ENCODE results near the gene RNF212.

RNF212 gene

DNA sequence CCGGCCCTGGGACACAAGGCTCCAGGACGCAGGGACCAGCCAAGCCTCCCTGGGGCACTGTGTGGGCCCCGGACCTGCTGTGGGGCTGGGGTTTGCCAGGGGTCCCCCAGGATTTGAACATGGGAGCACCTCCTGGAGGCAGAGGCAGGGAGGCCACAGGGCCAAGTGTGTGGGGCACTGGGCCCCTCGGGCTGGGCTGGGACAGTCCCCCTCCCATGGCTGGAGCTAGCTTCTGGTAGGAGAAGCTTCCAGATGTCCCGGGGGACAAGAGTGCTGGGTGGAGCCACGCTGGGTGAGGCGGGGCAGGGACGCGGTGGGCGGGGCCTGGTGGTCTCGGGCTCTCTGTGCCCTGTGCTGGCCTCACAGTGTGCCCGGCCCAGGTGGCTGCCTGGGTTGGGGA is 83.3 kb downstream of the RNF212 start:
- intact Hi-C loops (cut with micrococcal nuclease), result no loop called here
- Mint-ChIP-seq H3K27me3 (peaks cover 22% of the 10 kb centered on the region), H3K4me1 (ENCODE audit: low read depth) (no peaks in the 10 kb centered on the region), H3K27ac (no peak overlapping the region), H3K9me3 (no peaks in the 10 kb centered on the region), H3K36me3 (ENCODE audit: low read depth) (peaks cover 6% of the 10 kb centered on the region), H3K4me3 (no peak overlapping the region)

DNA sequence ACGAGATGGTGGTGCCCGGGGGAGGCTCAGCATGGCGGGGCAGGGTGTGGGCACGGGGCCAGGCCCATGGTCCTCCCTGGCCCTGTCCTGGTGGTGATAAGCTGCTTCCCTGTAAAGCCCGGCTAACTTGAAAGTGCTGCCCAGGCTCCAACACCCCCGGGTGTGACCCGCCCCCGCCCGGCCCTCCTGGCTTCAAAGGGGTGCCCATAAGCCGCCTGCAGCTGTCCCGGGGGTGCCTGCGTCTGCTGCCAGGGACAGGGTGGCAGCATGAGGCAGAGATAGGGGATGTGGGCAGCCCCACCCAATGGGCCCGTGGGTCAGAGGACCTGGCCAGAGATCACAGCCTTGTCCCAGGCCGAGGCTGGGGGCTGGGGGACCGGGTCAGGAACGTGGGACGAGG is 83.8 kb downstream of the RNF212 start:
- Mint-ChIP-seq H3K9me3 (no peaks in the 10 kb centered on the region), H3K36me3 (ENCODE audit: low read depth) (peaks cover 11% of the 10 kb centered on the region), H3K4me3 (no peak overlapping the region), H3K27ac (no peak overlapping the region), H3K27me3 (peaks cover 22% of the 10 kb centered on the region), H3K4me1 (ENCODE audit: low read depth) (no peaks in the 10 kb centered on the region)
- intact Hi-C loops (cut with micrococcal nuclease), result no loop called here

DNA sequence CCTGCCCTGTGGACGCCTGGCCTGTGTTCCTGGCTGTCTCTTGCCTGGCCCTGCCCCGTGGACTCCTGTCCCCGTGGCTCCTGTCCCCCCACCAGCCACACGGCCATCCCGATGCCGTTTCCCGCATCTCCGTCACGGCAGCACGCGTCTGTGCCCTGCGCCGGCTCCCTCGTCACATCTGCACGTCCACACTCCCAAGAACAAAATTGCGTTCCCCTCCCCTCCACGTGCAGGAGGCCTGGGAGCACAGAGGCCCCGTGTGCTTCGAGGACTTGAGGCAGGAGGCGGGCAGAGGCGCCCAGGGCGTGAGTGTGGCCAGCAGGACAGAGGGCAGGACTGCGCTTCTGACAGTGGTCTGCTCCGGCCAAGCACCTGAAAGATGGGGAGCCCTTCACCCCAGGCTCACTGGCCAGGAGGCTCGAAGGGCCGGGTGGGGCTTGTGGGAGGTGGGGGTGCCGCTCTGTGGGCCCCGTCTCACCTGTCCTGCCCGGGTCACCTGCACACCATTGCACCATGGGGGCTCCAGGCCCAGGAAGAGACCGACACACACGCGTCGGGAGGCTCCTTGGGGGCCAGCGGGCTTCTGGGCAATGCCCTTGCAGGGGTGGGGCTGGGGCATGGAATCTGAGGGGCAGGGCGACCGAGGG is 84.7 kb downstream of the RNF212 start:
- Mint-ChIP-seq H3K4me3 (no peak overlapping the region), H3K27me3 (peaks cover 20% of the 10 kb centered on the region), H3K36me3 (ENCODE audit: low read depth) (peaks cover 20% of the 10 kb centered on the region), H3K27ac (no peak overlapping the region), H3K9me3 (no peaks in the 10 kb centered on the region), H3K4me1 (ENCODE audit: low read depth) (no peaks in the 10 kb centered on the region)
- intact Hi-C loops (cut with micrococcal nuclease), result no loop called here

DNA sequence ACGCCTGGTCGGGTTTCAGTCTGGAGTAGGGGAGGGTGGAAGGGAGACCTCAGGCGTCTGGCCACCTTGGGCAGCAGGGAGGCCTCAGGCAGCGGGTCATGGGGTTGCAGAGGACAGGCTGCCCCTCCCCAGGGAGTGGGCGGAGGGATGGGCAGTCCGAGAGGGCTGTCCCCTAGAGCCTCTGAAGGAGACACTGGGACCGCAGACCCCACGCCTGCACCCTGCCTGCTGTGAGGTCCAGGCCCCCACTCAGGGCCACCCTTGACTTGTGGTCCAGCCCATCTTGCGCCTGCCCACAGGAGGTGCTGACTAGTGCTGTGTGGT is 85.5 kb downstream of the RNF212 start:
- intact Hi-C loops (cut with micrococcal nuclease), result no loop called here
- Mint-ChIP-seq H3K9me3 (no peaks in the 10 kb centered on the region), H3K4me1 (ENCODE audit: low read depth) (no peaks in the 10 kb centered on the region), H3K36me3 (ENCODE audit: low read depth) (peaks cover 23% of the 10 kb centered on the region), H3K27me3 (peaks cover 20% of the 10 kb centered on the region), H3K27ac (no peak overlapping the region), H3K4me3 (no peak overlapping the region)

DNA sequence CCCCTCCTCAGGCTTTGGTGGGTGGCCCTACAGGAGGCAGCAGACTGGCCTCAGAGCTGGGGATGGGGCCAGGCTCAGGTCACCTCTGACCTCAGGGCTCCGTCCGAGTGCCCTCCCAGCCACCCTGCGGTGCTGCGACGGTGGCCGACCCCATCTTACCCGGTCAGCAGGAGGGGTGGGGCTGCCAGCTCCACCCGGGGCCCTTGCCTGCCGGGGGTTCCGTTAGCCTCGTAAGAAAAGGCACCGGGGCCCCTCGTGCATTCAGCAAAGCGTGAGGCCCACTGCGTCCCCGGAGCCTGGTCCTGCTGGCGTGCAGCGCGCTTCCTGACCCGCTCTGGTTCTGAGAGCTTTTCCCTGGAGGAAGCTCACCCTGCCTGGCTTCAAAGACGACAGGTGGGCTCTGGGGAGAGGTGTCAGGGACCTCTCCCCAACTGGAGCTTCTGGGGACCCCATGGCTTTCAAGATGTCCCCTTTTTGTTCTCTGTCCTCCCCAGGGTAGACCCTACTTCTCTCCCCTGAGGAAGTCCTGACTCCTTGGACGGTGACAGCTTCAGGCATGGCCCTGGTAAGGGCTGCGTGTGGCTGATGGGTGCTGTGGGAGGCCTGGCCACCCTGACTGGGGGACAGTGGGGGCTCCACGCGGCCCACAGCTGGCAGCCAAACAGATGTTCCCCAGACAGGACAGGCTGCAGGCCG is 86.0 kb downstream of the RNF212 start:
- Mint-ChIP-seq H3K36me3 (ENCODE audit: low read depth) (peaks cover 24% of the 10 kb centered on the region), H3K27me3 (peaks cover 18% of the 10 kb centered on the region), H3K27ac (no peak overlapping the region), H3K9me3 (no peaks in the 10 kb centered on the region), H3K4me1 (ENCODE audit: low read depth) (no peaks in the 10 kb centered on the region), H3K4me3 (no peak overlapping the region)
- intact Hi-C loops (cut with micrococcal nuclease), result no loop called here

DNA sequence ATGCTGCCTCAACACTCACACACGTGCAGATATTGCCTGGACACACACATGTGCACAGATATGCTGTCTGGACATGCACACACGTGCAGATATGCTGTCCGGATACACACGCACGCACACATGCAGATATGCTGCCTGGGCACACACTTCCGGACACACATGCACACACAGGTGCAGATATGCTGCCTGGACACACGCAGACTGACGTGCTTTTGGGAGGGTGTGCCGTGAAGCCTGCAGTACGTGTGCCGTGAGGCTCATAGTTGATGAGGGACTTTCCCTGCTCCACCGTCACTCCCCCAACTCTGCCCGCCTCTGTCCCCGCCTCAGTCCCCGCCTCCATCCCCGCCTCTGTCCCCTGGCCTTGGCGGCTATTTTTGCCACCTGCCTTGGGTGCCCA is 87.2 kb downstream of the RNF212 start:
- Mint-ChIP-seq H3K36me3 (ENCODE audit: low read depth) (peaks cover 29% of the 10 kb centered on the region), H3K27ac (no peak overlapping the region), H3K4me1 (ENCODE audit: low read depth) (no peaks in the 10 kb centered on the region), H3K9me3 (no peaks in the 10 kb centered on the region), H3K4me3 (no peak overlapping the region), H3K27me3 (peaks cover 13% of the 10 kb centered on the region)
- intact Hi-C loops (cut with micrococcal nuclease), result no loop called here

DNA sequence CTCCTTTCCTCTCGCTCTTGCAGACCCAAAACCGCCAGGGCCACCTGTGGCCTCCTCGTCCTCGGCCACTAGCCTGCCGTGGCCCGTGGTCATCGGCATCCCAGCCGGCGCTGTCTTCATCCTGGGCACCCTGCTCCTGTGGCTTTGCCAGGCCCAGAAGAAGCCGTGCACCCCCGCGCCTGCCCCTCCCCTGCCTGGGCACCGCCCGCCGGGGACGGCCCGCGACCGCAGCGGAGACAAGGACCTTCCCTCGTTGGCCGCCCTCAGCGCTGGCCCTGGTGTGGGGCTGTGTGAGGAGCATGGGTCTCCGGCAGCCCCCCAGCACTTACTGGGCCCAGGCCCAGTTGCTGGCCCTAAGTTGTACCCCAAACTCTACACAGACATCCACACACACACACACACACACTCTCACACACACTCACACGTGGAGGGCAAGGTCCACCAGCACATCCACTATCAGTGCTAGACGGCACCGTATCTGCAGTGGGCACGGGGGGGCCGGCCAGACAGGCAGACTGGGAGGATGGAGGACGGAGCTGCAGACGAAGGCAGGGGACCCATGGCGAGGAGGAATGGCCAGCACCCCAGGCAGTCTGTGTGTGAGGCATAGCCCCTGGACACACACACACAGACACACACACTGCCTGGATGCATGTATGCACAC is 88.3 kb downstream of the RNF212 start:
- Mint-ChIP-seq H3K36me3 (ENCODE audit: low read depth) (peaks cover 29% of the 10 kb centered on the region), H3K4me3 (no peak overlapping the region), H3K9me3 (no peaks in the 10 kb centered on the region), H3K27me3 (peaks cover 5% of the 10 kb centered on the region), H3K4me1 (ENCODE audit: low read depth) (peaks cover 4% of the 10 kb centered on the region), H3K27ac (no peak overlapping the region)
- intact Hi-C loops (cut with micrococcal nuclease), result no loop called here

DNA sequence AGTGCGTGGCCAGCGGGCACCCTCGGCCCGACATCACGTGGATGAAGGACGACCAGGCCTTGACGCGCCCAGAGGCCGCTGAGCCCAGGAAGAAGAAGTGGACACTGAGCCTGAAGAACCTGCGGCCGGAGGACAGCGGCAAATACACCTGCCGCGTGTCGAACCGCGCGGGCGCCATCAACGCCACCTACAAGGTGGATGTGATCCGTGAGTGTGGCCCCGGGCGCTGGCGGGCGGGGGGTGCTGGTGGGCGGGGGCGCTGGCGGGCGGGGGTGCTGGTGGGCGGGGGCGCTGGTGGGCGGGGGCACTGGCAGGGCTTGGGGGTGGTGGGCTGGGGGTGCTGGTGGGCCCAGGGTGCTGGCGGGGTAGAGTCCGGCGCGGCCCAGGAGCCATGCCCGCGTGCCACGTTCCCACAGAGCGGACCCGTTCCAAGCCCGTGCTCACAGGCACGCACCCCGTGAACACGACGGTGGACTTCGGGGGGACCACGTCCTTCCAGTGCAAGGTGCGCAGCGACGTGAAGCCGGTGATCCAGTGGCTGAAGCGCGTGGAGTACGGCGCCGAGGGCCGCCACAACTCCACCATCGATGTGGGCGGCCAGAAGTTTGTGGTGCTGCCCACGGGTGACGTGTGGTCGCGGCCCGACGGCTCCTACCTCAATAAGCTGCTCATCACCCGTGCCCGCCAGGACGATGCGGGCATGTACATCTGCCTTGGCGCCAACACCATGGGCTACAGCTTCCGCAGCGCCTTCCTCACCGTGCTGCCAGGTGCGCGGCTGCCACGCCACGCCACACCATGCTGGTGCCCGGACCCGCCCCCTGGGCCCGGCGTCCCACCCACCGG is 89.2 kb downstream of the RNF212 start:
- Mint-ChIP-seq H3K4me1 (ENCODE audit: low read depth) (peaks cover 7% of the 10 kb centered on the region), H3K27ac (no peak overlapping the region), H3K36me3 (ENCODE audit: low read depth) (peaks cover 29% of the 10 kb centered on the region), H3K9me3 (no peaks in the 10 kb centered on the region), H3K4me3 (no peak overlapping the region), H3K27me3 (peaks cover 3% of the 10 kb centered on the region)
- intact Hi-C loops (cut with micrococcal nuclease), result no loop called here

DNA sequence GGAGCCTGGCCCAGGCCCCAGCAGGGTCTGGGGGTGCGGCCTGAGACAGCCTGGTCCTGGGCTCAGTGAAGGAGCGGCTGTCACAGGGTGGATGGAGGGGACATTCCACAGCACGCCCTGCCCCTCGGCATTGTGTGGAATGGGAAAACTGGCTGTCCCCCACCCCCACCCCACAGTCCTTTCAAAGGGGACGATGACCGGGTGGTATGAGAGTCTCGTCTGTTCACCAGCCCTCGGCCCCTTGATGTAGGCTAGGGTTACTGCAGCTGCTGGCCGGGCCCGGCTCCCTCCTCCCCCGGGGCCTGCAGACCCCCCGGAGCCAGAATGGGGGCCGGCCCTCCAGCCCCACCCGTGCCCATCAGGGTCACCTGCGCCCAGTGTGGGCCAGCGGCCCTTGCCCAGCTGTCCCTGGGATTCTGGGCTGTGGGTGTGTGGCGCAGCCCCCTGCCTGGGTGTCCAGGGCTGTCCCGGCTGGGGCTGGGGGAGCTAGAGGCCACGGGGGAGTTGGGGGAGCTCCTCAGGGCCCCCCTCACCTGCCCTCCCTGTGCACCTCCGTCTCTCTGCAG is 90.2 kb downstream of the RNF212 start:
- intact Hi-C loops (cut with micrococcal nuclease), result no loop called here
- H3K9me3 Mint-ChIP-seq, result no peaks in the 10 kb centered on the region
- H3K4me1 Mint-ChIP-seq (ENCODE audit: low read depth), result peaks cover 7% of the 10 kb centered on the region
- no peak overlapping the region for H3K27ac Mint-ChIP-seq
- no peaks in the 10 kb centered on the region for H3K27me3 Mint-ChIP-seq
- H3K4me3 Mint-ChIP-seq, result no peak overlapping the region
- H3K36me3 Mint-ChIP-seq (ENCODE audit: low read depth), result peaks cover 29% of the 10 kb centered on the region

DNA sequence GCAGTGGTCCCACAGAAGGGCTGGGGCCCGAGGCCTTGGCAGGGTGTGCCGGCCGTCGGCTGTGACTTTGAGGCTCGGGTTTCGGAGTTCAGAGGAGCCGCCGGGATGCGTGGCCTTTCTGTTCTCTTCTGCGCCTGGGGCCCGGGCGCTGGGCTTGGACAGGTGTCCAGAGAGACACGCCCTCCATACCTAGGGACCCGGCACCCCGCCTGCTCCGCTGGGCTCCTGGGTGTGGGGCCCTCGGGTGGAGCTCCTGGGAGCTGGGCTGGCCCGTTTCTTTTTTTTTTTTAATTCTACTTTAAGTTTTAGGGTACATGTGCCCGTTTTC is 90.7 kb downstream of the RNF212 start:
- no peak overlapping the region for H3K4me3 Mint-ChIP-seq
- no peak overlapping the region for H3K27ac Mint-ChIP-seq
- H3K9me3 Mint-ChIP-seq, result no peaks in the 10 kb centered on the region
- H3K27me3 Mint-ChIP-seq, result no peaks in the 10 kb centered on the region
- peaks cover 29% of the 10 kb centered on the region for H3K36me3 Mint-ChIP-seq (ENCODE audit: low read depth)
- intact Hi-C loops (cut with micrococcal nuclease), result no loop called here
- peaks cover 7% of the 10 kb centered on the region for H3K4me1 Mint-ChIP-seq (ENCODE audit: low read depth)

DNA sequence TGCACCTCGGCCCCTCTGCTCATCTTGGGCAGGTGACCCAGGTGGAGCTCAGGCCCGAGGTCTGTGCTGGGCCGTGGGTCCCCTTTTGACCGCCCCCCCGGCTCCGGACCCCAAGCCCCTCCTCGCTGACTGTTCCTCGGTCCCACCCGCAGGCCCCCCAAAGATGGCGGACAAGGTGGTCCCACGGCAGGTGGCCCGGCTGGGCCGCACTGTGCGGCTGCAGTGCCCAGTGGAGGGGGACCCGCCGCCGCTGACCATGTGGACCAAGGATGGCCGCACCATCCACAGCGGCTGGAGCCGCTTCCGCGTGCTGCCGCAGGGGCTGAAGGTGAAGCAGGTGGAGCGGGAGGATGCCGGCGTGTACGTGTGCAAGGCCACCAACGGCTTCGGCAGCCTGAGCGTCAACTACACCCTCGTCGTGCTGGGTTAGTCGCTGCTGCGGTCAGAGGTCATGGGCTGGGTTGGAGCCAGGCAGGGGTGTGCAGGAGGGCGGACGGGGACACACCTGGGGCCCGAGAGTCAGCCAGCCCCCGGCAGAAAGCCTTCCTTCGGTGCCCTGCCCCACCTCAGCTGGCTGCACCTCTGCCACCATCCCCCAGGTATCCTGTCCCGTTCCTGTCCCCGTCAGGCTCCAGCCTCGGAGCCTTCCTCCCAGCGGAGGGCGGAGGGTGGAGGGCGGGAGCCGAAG is 91.2 kb downstream of the RNF212 start:
- H3K36me3 Mint-ChIP-seq (ENCODE audit: low read depth), result peaks cover 29% of the 10 kb centered on the region
- no peak overlapping the region for H3K27ac Mint-ChIP-seq
- H3K27me3 Mint-ChIP-seq, result no peaks in the 10 kb centered on the region
- intact Hi-C loops (cut with micrococcal nuclease), result no loop called here
- H3K4me3 Mint-ChIP-seq, result no peak overlapping the region
- H3K4me1 Mint-ChIP-seq (ENCODE audit: low read depth), result peaks cover 7% of the 10 kb centered on the region
- H3K9me3 Mint-ChIP-seq, result no peaks in the 10 kb centered on the region

All from dendritic cell treated with granulocyte-macrophage colony-stimulating factor and Interleukin-4, amounts not matched to agents 40 ng/mL and 50 ng/mL, for 4 days (primary cell).